Esophagus squamous epithelium (tissue), 4 donors: ENCODE measurements around the gene CAP1.
"Not testable (repeated sequence)": the region's sequence is repeated elsewhere in the genome, so short reads cannot be mapped to it uniquely, and the experiment has no call there.

ENCODE experiments used
- CTCF ChIP-seq, 6 experiments: fragments of 450-650 bp in 4 of 6; fragments of 200-600 bp in 2 of 6; sonication (generic) in 2 of 6; IDR thresholded peaks; one replicate each; pipeline ENCODE4 v1.5.1; 2016 to 2019; ENCODE audit warnings: antibody characterized with exemption in 6 of 6, mild to moderate bottlenecking in 4 of 6, moderate library complexity in 4 of 6
- POLR2A ChIP-seq, 4 donors: fragments of 450-650 bp; IDR thresholded peaks; one replicate each; pipeline ENCODE4 v1.6.1; 2017; ENCODE audit warnings: antibody characterized with exemption in 4 of 4, mild to moderate bottlenecking in 4 of 4, moderate library complexity in 3 of 4

GRCh38 chr1:40037254-40037653 is 3.3 kb upstream of the CAP1 start:
- not testable (repeated sequence) for TF ChIP-seq CTCF, POLR2A (IDR thresholded peaks at IDR 0.05)
